K562 treated with DMSO at 1 percent for 12 hours (cell line): Measurements from ENCODE around the gene S100A7. TPM values are rescaled to one million over a fixed set of nuclear protein-coding genes. Genes with fewer than 3 reads are reported as not detected.

Source experiments
- total RNA-seq: library from RNA; unstranded; fragments of 300-600 nt; gene quantifications from 2 replicates; pipeline ENCODE4 v1.2.3, GENCODE V29; 2022; ENCODE audit not compliant: insufficient read depth

The S100A7 gene
- total RNA-seq = not detected in 2 replicates

DNA sequence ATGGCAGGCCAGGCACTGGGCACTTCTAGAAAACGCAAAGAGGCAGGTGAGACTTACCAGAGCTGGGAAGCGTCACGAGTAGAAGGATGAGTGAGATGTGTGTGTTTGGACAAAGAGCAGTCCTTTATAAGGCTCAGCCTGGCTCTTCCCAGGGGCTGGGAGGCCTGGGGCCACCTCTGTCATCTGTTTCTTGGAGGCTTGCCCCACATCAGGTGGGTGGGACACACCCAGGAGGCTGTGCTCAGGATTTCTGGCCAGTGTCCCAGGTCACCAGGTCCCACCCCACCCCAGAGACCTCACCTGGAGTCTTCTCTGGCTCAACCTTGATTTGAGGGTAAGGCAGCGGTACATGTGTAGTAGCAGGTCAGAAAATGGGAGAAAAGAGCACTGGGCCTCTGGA, at the start of gene S100A7:
S100A7 (minus strand) TSS at position 101 of the 400 bp plus-strand sequence. CDS start 1,638 bp downstream, outside the sequence.

DNA sequence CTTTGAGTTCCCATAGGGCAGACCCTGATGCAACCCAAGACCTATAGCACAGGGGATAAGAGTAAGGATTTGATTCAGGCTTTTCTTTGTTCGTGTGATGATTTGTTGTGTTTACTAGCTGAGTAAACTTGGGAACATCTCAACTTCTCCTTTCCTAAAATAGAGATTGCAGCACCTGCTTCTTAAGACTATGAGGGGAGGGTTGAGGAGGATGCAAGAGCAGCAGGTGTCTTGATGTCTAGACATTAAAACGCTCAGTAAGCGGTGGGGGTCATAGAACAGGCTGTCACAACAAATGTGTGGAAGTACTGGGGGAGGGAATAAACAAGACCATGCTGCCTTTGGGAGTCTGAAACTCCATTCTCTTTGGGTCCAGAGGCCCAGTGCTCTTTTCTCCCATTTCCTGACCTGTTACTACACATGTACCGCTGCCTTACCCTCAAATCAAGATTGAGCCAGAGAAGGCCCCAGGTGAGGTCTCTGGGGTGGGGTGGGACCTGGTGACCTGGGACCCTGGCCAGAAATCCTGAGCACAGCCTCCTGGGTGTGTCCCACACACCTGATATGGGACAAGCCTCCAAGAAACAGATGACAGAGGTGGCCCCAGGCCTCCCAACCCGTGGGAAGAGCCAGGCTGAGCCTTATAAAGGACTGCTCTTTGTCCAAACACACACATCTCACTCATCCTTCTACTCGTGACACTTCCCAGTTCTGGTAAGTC, 44.4 kb downstream of the S100A7 start, which contains the start of gene S100A7A:
S100A7A (plus strand) TSS at position 671 of the 721 bp plus-strand sequence. CDS start 1,563 bp downstream, outside the sequence.

Other genes starting within 250 kb of the S100A7 start
- gene PRR9, start 243.1 kb downstream of the S100A7 start, total RNA-seq = 1.7 and 2.4 TPM in 2 replicates
- gene LORICRIN, start 201.0 kb downstream of the S100A7 start, total RNA-seq = not detected in 2 replicates
- gene PGLYRP3, start 147.7 kb downstream of the S100A7 start, total RNA-seq = not detected in 2 replicates
- gene PGLYRP4, start 111.8 kb downstream of the S100A7 start, total RNA-seq = 4.4 and 4.9 TPM in 2 replicates
- gene S100A9, start 102.8 kb downstream of the S100A7 start, total RNA-seq = not detected in 2 replicates
- gene S100A12, start 85.0 kb downstream of the S100A7 start, total RNA-seq = not detected in 2 replicates
- not detected in 2 replicates for gene S100A8, start 69.6 kb downstream of the S100A7 start, total RNA-seq
- 0.22 TPM in 1 of 2 replicates, not detected in the other for gene S100A7A, start 44.1 kb downstream of the S100A7 start, total RNA-seq
- 16.1 and 19.6 TPM in 2 replicates for gene S100A6, start 75.3 kb upstream of the S100A7 start, total RNA-seq
- 4.4 TPM in 1 of 2 replicates, not detected in the other for gene S100A5, start 80.3 kb upstream of the S100A7 start, total RNA-seq
- 5.3 and 10.6 TPM in 2 replicates for gene S100A4, start 85.2 kb upstream of the S100A7 start, total RNA-seq
- not detected in 2 replicates for gene S100A3, start 88.6 kb upstream of the S100A7 start, total RNA-seq
- gene S100A2, start 105.2 kb upstream of the S100A7 start, total RNA-seq = not detected in 2 replicates
- 3.9 and 4.2 TPM in 2 replicates for gene S100A16, start 152.5 kb upstream of the S100A7 start, total RNA-seq
- 0.91 TPM in 1 of 2 replicates, not detected in the other for gene S100A14, start 155.7 kb upstream of the S100A7 start, total RNA-seq
- gene S100A13, start 166.9 kb upstream of the S100A7 start, total RNA-seq = 118 and 224 TPM in 2 replicates
- gene S100A1, start 167.8 kb upstream of the S100A7 start, total RNA-seq = 36.6 and 61.5 TPM in 2 replicates
- gene CHTOP, start 173.4 kb upstream of the S100A7 start, total RNA-seq = 38.3 and 65.7 TPM in 2 replicates
- 44.4 and 45.1 TPM in 2 replicates for gene SNAPIN, start 198.1 kb upstream of the S100A7 start, total RNA-seq
- 231 and 265 TPM in 2 replicates for gene ILF2, start 210.3 kb upstream of the S100A7 start, total RNA-seq
- gene NPR1, start 218.0 kb upstream of the S100A7 start, total RNA-seq = not detected in 2 replicates